Common myeloid progenitor, CD34-positive (primary cell): Measurements from ENCODE around the gene HMGXB4.

Source experiments
- CTCF ChIA-PET: fragments of 350-600 bp; sonication (Branson Sonifier 250); formaldehyde crosslinking; loops from one replicate; lab custom pipeline; 2021; ENCODE audit warnings: antibody characterized with exemption; lab: Charles Lee
- POLR2A ChIA-PET: fragments of 350-600 bp; sonication (Branson Sonifier 250); formaldehyde crosslinking; loops from one replicate; lab custom pipeline; 2021; ENCODE audit warnings: antibody characterized with exemption; lab: Charles Lee
- DNase-seq, 3 donors: peaks; one replicate each; pipeline versions ENCODE4 v3.0.0 to v3.0.0-alpha.2; 2013
- H3K27ac ChIP-seq, 2 experiments: 1 replicate in 1 of 2; 2 replicates in 1 of 2; pipeline ENCODE4 v1.7.0; 2013; ENCODE audit warnings: inconsistent platforms in 2 of 2, low read length in 2 of 2, mild to moderate bottlenecking in 2 of 2, low read depth in 1 of 2, moderate library complexity in 1 of 2; ENCODE audit not compliant: severe bottlenecking in 2 of 2, insufficient read depth in 1 of 2, poor library complexity in 1 of 2
- H3K27me3 ChIP-seq, 5 experiments: replicated peaks in 2 of 5; 1 replicate in 3 of 5; 2 replicates in 2 of 5; pipeline versions ENCODE4 v1.6.1 to v1.7.0; 2013; ENCODE audit warnings: low read length in 4 of 5, mild to moderate bottlenecking in 2 of 5, moderate library complexity in 2 of 5, inconsistent platforms in 1 of 5; ENCODE audit not compliant: insufficient read depth in 5 of 5, control insufficient read depth in 4 of 5
- H3K36me3 ChIP-seq, 4 experiments: 1 replicate in 2 of 4; 2 replicates in 2 of 4; pipeline versions ENCODE4 v1.6.1 to v1.7.0; 2013; ENCODE audit warnings: low read length in 3 of 4, control low read depth in 1 of 4, mild to moderate bottlenecking in 1 of 4; ENCODE audit not compliant: control insufficient read depth in 4 of 4, insufficient read depth in 4 of 4
- H3K4me1 ChIP-seq, 4 experiments: 1 replicate in 3 of 4; 2 replicates in 1 of 4; pipeline versions ENCODE4 v1.6.1 to v1.7.1; 2013; ENCODE audit warnings: low read length in 3 of 4, mild to moderate bottlenecking in 3 of 4, control low read depth in 1 of 4, inconsistent platforms in 1 of 4, moderate library complexity in 1 of 4; ENCODE audit not compliant: control insufficient read depth in 4 of 4, insufficient read depth in 4 of 4; ENCODE audit errors: control extremely low read depth in 1 of 4
- H3K4me3 ChIP-seq, 7 experiments: 1 replicate in 4 of 7; 2 replicates in 3 of 7; pipeline versions ENCODE4 v1.5.1 to v1.7.0; 2013; ENCODE audit warnings: mild to moderate bottlenecking in 7 of 7, low read length in 6 of 7, moderate library complexity in 6 of 7, inconsistent platforms in 2 of 7, low read depth in 2 of 7, control low read depth in 1 of 7; ENCODE audit not compliant: insufficient read depth in 4 of 7, control insufficient read depth in 1 of 7; ENCODE audit errors: extremely low read depth in 1 of 7
- H3K9me3 ChIP-seq, 5 experiments: 1 replicate in 4 of 5; 2 replicates in 1 of 5; pipeline versions ENCODE4 v1.6.1 to v1.7.1; 2013; ENCODE audit warnings: low read length in 4 of 5, mild to moderate bottlenecking in 2 of 5, inconsistent platforms in 1 of 5, low read depth in 1 of 5, moderate library complexity in 1 of 5; ENCODE audit not compliant: control insufficient read depth in 4 of 5, insufficient read depth in 2 of 5; ENCODE audit errors: control extremely low read depth in 1 of 5
- WGBS: methylation state at CpG from one replicate; pipeline ENCODE4 v1.1.5; 2013; ENCODE audit not compliant: insufficient coverage; 5-methylcytosine and 5-hydroxymethylcytosine counted together

Gene HMGXB4

DNA sequence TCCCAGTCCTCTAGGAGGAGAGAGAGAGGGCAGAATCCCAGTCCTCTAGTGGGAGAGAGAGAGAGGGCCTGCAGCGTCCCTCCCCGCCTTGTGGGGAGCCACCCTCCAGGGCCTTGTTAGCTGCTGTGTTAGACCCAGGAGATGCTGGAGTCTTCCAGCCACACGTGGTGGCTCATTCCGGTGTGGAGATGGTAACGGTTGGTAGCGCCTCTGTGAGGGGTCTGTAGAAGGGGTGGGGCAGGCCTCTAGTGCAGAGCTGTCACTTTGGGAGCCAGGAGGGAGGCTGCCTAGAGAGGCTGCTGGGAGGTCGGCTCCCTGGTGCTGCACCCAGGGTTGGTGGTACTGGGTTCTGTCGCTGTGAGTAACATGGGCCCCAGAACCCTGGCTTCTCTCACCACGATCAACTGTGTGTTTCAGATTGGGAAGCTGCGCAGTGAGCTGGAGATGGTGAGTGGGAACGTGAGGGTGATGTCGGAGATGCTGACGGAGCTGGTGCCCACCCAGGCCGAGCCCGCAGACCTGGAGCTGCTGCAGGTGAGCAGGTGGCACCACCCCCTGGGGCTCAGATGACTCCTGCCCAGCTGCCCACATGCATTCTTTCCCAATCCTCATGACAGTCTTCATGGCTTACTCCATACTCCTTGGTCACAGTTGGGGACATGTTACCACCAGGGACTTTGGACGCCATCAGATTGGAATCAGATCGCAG, 69.7 kb downstream of the HMGXB4 start:
- Histone ChIP-seq H3K4me1 (peaks cover 4 to 31% (median 16%) of the 10 kb centered on the region in 4 experiments), H3K4me3 (no peak overlapping the region), H3K27ac (no peak overlapping the region), H3K9me3 (no peaks in the 10 kb centered on the region), H3K27me3 (no peaks in the 10 kb centered on the region), H3K36me3 (peaks cover 3 to 62% (median 39%) of the 10 kb centered on the region in 4 experiments)
- POLR2A ChIA-PET = no interaction called here
- WGBS = 97% methylated on average over 12 of the region's 17 CpGs
- DNase-seq = no peak
- CTCF ChIA-PET = interaction anchor here (1.7 kb wide), 1 partner anchor 13 kb away, joined by 4 read pairs; no protein-coding TSS in a partner anchor

DNA sequence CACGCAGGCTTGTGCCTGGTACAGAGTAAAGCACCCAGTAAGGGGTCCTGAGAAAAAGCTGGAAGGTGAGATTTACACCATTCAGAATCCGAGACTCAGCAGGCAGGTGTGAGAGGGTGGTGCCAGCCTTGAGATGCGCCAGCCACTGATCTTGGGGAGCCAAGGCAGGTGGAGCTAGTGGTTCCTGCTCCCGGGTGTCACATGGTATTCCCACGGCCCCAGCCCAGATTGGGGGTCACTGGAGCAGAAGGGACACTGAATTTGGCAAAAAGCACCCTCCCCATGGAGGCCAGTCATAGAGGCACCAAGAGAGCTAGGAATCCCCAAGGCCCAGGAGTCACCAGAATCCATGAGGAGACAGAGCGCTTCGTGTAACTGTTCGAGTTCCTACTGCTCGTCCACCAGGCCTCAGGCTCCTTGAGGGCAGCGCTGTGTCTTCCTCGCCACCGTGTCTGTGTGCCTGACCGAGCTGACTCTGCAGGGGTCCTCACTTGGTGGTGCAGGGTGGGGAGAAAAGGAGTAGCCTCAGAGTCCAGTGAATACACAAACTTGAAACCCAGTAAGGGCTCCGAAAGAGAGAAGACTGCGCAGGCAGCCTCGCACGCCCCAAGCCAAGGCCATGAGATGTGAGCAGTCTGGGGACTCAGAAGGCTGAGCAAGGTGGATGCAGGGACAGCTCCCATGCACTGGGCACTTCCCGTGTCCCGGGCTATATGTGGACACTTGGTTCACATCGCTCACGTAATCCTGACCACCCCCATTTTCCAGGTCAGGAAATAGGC, 70.6 kb downstream of the HMGXB4 start:
- peaks cover 2 to 62% (median 34%) of the 10 kb centered on the region in 4 experiments for H3K36me3 ChIP-seq
- POLR2A ChIA-PET = no interaction called here
- WGBS = over 99% methylated on average over 21 of the region's 21 CpGs

GRCh38 chr22:35328472-35328885, 71.2 kb downstream of the HMGXB4 start:
- Histone ChIP-seq H3K36me3 (peaks cover 2 to 58% (median 30%) of the 10 kb centered on the region in 4 experiments), H3K4me3 (no peak overlapping the region), H3K4me1 (peaks cover 4 to 45% (median 21%) of the 10 kb centered on the region in 4 experiments), H3K27me3 (no peaks in the 10 kb centered on the region), H3K9me3 (no peaks in the 10 kb centered on the region), H3K27ac (no peak overlapping the region)
- CTCF ChIA-PET = interaction anchor here (0.7 to 2.2 kb wide), 2 partner anchors 29 kb away, joined by 3 to 4 read pairs; partner anchors contain the start of gene TOM1
- no peak for DNase-seq
- POLR2A ChIA-PET = no interaction called here
- WGBS = 95% methylated on average over 14 of the region's 15 CpGs

More for the DNA sequence above, 70.6 kb downstream of the HMGXB4 start:
- CTCF ChIA-PET = interaction anchor here (0.7 to 1.7 kb wide), 2 partner anchors 14 to 28 kb away, joined by 3 to 4 read pairs; partner anchors contain the start of gene TOM1
- Histone ChIP-seq H3K4me3 (no peak overlapping the region), H3K27me3 (no peaks in the 10 kb centered on the region), H3K27ac (no peak overlapping the region), H3K4me1 (peaks cover 4 to 39% (median 16%) of the 10 kb centered on the region in 4 experiments), H3K9me3 (no peaks in the 10 kb centered on the region)
- no peak for DNase-seq

- CTCF ChIA-PET = interaction anchor here (1.7 to 2.2 kb wide), 2 partner anchors 23 to 29 kb away, joined by 4 to 9 read pairs; partner anchors contain the start of gene TOM1
- Histone ChIP-seq H3K9me3 (no peaks in the 10 kb centered on the region), H3K36me3 (peaks cover 2 to 51% (median 28%) of the 10 kb centered on the region in 4 experiments), H3K27ac (no peak overlapping the region), H3K4me1 (peaks cover 9 to 53% (median 29%) of the 10 kb centered on the region in 4 experiments), H3K4me3 (no peak overlapping the region), H3K27me3 (no peaks in the 10 kb centered on the region)
- WGBS = 93% methylated on average over 9 of the region's 12 CpGs
- no peak for DNase-seq
- POLR2A ChIA-PET = no interaction called here
Measured at GRCh38 chr22:35329114-35329847, 72.0 kb downstream of the HMGXB4 start.

- WGBS = 22% methylated on average over 13 of the region's 16 CpGs
- H3K9me3 ChIP-seq = no peaks in the 10 kb centered on the region
- ChIA-PET POLR2A (no interaction called here), CTCF (interaction anchor here (0.6 to 2.2 kb wide), 6 partner anchors 19 to 591 kb away, joined by 3 to 9 read pairs (median 4); partner anchors contain the start of gene TOM1)
- H3K27me3 ChIP-seq = no peaks in the 10 kb centered on the region
- H3K4me1 ChIP-seq = peaks cover 9 to 64% (median 34%) of the 10 kb centered on the region in 4 experiments
- peak overlapping the region in 1 of 7 experiments; percentile 38 for H3K4me3 ChIP-seq
- H3K36me3 ChIP-seq = peaks cover 2 to 46% (median 31%) of the 10 kb centered on the region in 4 experiments
- DNase-seq = peak; percentile 67 to 84 (median 80)
- H3K27ac ChIP-seq = no peak overlapping the region
Measured at GRCh38 chr22:35330258-35330861, 73.1 kb downstream of the HMGXB4 start.

DNA sequence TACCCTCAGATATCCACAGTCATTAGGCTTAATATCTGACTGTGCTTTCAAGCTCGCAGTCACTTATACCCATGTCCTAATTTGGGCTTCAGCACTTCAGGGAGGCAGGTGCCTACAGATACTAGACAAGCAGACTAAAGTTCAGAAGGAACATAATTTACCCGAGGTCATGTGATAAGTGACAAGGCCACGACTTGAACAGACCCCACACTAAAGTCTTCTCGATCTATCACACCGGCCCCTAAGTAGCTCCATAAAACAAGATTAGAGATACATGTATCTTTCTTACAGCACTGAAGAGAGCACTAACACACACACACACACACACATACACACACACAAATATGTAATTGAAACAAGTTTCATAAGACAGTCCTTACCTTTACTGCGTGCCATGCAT, 75.0 kb downstream of the HMGXB4 start:
- H3K4me1 ChIP-seq = peaks cover 9 to 73% (median 41%) of the 10 kb centered on the region in 4 experiments
- H3K27ac ChIP-seq = no peak overlapping the region
- no peak overlapping the region for H3K4me3 ChIP-seq
- no peaks in the 10 kb centered on the region for H3K27me3 ChIP-seq
- ChIA-PET CTCF (interaction anchor here (1.0 to 1.4 kb wide), 2 partner anchors 18 to 21 kb away, joined by 4 to 5 read pairs; no protein-coding TSS in a partner anchor), POLR2A (interaction anchor here (0.6 kb wide), 1 partner anchor 17 kb away, joined by 3 read pairs; no protein-coding TSS in a partner anchor)
- WGBS = 100% methylated on average over 4 of the region's 6 CpGs
- DNase-seq = no peak
- no peaks in the 10 kb centered on the region for H3K9me3 ChIP-seq
- peaks cover 2 to 47% (median 34%) of the 10 kb centered on the region in 4 experiments for H3K36me3 ChIP-seq
